T-helper 17 cell (primary cell): ENCODE data around the gene TOMM40. TPM values are rescaled to one million over a fixed set of nuclear protein-coding genes. Genes with fewer than 3 reads are reported as not detected.

Experiments used
- ATAC-seq: fragments of 150-1000 bp; cut with Tn5 transposase; 2 replicates; pipeline ENCODE4 v1.10.0; 2021; ENCODE audit warnings: mild to moderate bottlenecking, moderate library complexity
- DNase-seq, 3 donors: peaks; one replicate each; pipeline versions ENCODE4 v3.0.0 to v3.0.0-alpha.2; 2020 to 2021
- H3K9me3 ChIP-seq: one replicate; pipeline ENCODE4 v1.7.0; 2013; ENCODE audit warnings: low read length, mild to moderate bottlenecking; ENCODE audit not compliant: control insufficient read depth, poor library complexity, severe bottlenecking
- H3K27ac Mint-ChIP-seq: one replicate; pipeline ENCODE4 v1.8.0; 2022; ENCODE audit warnings: mild to moderate bottlenecking, moderate library complexity, mixed read lengths
- H3K27me3 Mint-ChIP-seq: one replicate; pipeline ENCODE4 v1.8.0; 2022; ENCODE audit warnings: mixed read lengths
- H3K36me3 Mint-ChIP-seq: one replicate; pipeline ENCODE4 v1.8.0; 2022; ENCODE audit warnings: low read depth, mixed read lengths
- H3K4me1 Mint-ChIP-seq: one replicate; pipeline ENCODE4 v1.8.0; 2022; ENCODE audit warnings: mild to moderate bottlenecking, mixed read lengths
- H3K4me3 Mint-ChIP-seq: one replicate; pipeline ENCODE4 v1.8.0; 2022; ENCODE audit warnings: mild to moderate bottlenecking, moderate library complexity, mixed read lengths
- total RNA-seq, 4 donors: library from RNA in 2 of 4; stranded (reverse) in 2 of 4; gene quantifications; one replicate each; pipeline ENCODE4 v1.2.3 and lab custom pipeline; 2022 to 2026

The TOMM40 gene
- total RNA-seq, 2 donors from 2014 or later = 29.0 to 34.8 TPM

GRCh38 chr19:44892932-44893331 lies 1.9 kb downstream of the TOMM40 start:
- H3K9me3 ChIP-seq = no peaks in the 10 kb centered on the region
- H3K4me1 Mint-ChIP-seq = peaks cover 25% of the 10 kb centered on the region
- DNase-seq = no peak
- peaks cover 4% of the 10 kb centered on the region for H3K36me3 Mint-ChIP-seq
- H3K27me3 Mint-ChIP-seq = no peaks in the 10 kb centered on the region
- peak overlapping the region; percentile 75 for H3K27ac Mint-ChIP-seq
- no peak for ATAC-seq
- peak overlapping the region; percentile 91 for H3K4me3 Mint-ChIP-seq

GRCh38 chr19:44893332-44894051 lies 2.4 kb downstream of the TOMM40 start:
- ATAC-seq (no peak), DNase-seq (no peak)
- Mint-ChIP-seq H3K36me3 (peaks cover 4% of the 10 kb centered on the region), H3K4me3 (no peak overlapping the region), H3K27ac (peak overlapping the region; percentile 75), H3K27me3 (no peaks in the 10 kb centered on the region), H3K4me1 (peaks cover 25% of the 10 kb centered on the region)
- H3K9me3 ChIP-seq = no peaks in the 10 kb centered on the region

- H3K4me3 Mint-ChIP-seq = no peak overlapping the region
- DNase-seq = no peak
- ATAC-seq = no peak
- H3K36me3 Mint-ChIP-seq = peaks cover 4% of the 10 kb centered on the region
- no peaks in the 10 kb centered on the region for H3K9me3 ChIP-seq
- peaks cover 24% of the 10 kb centered on the region for H3K4me1 Mint-ChIP-seq
- no peaks in the 10 kb centered on the region for H3K27me3 Mint-ChIP-seq
- no peak overlapping the region for H3K27ac Mint-ChIP-seq
These were observed 3.0 kb downstream of the TOMM40 start for GRCh38 chr19:44894052-44894400.

GRCh38 chr19:44894946-44895345 lies 3.9 kb downstream of the TOMM40 start:
- Mint-ChIP-seq H3K4me3 (no peak overlapping the region), H3K36me3 (peaks cover 4% of the 10 kb centered on the region), H3K4me1 (peaks cover 22% of the 10 kb centered on the region), H3K27me3 (no peaks in the 10 kb centered on the region), H3K27ac (peak overlapping the region; percentile 61)
- DNase-seq (no peak), ATAC-seq (no peak)
- no peaks in the 10 kb centered on the region for H3K9me3 ChIP-seq

- no peak overlapping the region for H3K4me3 Mint-ChIP-seq
- no peaks in the 10 kb centered on the region for H3K27me3 Mint-ChIP-seq
- H3K36me3 Mint-ChIP-seq = peaks cover 9% of the 10 kb centered on the region
- ATAC-seq (no peak), DNase-seq (no peak)
- H3K9me3 ChIP-seq = no peaks in the 10 kb centered on the region
- peaks cover 3% of the 10 kb centered on the region for H3K4me1 Mint-ChIP-seq
- H3K27ac Mint-ChIP-seq = no peak overlapping the region
These were observed 6.8 kb downstream of the TOMM40 start for GRCh38 chr19:44897835-44898234.

- no peaks in the 10 kb centered on the region for H3K9me3 ChIP-seq
- DNase-seq (no peak), ATAC-seq (no peak)
- no peak overlapping the region for H3K4me3 Mint-ChIP-seq
- H3K27me3 Mint-ChIP-seq = no peaks in the 10 kb centered on the region
- H3K4me1 Mint-ChIP-seq = no peaks in the 10 kb centered on the region
- H3K27ac Mint-ChIP-seq = no peak overlapping the region
- peaks cover 9% of the 10 kb centered on the region for H3K36me3 Mint-ChIP-seq
These were observed 9.5 kb downstream of the TOMM40 start for GRCh38 chr19:44900328-44901244.

GRCh38 chr19:44903216-44903601 lies 12.2 kb downstream of the TOMM40 start:
- H3K27ac Mint-ChIP-seq = no peak overlapping the region
- peak; percentile 6 for ATAC-seq
- peaks cover 14% of the 10 kb centered on the region for H3K27me3 Mint-ChIP-seq

GRCh38 chr19:44903602-44904425 lies 12.8 kb downstream of the TOMM40 start:
- H3K36me3 Mint-ChIP-seq = peaks cover 5% of the 10 kb centered on the region

More at GRCh38 chr19:44903216-44903601, 12.2 kb downstream of the TOMM40 start:
- H3K4me3 Mint-ChIP-seq = no peak overlapping the region
- peaks cover 8% of the 10 kb centered on the region for H3K4me1 Mint-ChIP-seq
- no peak for DNase-seq
- H3K9me3 ChIP-seq = no peaks in the 10 kb centered on the region
- peaks cover 5% of the 10 kb centered on the region for H3K36me3 Mint-ChIP-seq

GRCh38 chr19:44904426-44904994 lies 13.5 kb downstream of the TOMM40 start:
- no peaks in the 10 kb centered on the region for H3K9me3 ChIP-seq
- Mint-ChIP-seq H3K4me1 (peaks cover 8% of the 10 kb centered on the region), H3K4me3 (no peak overlapping the region), H3K27me3 (peaks cover 14% of the 10 kb centered on the region), H3K27ac (no peak overlapping the region), H3K36me3 (peaks cover 5% of the 10 kb centered on the region)
- ATAC-seq = no peak
- DNase-seq = no peak

More at GRCh38 chr19:44903602-44904425, 12.8 kb downstream of the TOMM40 start:
- no peak overlapping the region for H3K27ac Mint-ChIP-seq
- DNase-seq (peak; percentile 60 to 83 (median 67)), ATAC-seq (peak; percentile 77)
- H3K4me3 Mint-ChIP-seq = no peak overlapping the region
- no peaks in the 10 kb centered on the region for H3K9me3 ChIP-seq
- H3K4me1 Mint-ChIP-seq = peaks cover 8% of the 10 kb centered on the region
- peaks cover 14% of the 10 kb centered on the region for H3K27me3 Mint-ChIP-seq

GRCh38 chr19:44905437-44906160 lies 14.5 kb downstream of the TOMM40 start, which contains the start of gene APOE:
APOE (plus strand) TSS chr19:44905796; CDS start chr19:44906625, 829 bp downstream.
- Mint-ChIP-seq H3K27me3 (peaks cover 14% of the 10 kb centered on the region), H3K27ac (no peak within 1 kb of the TSS), H3K4me1 (peaks cover 8% of the 10 kb centered on the region), H3K4me3 (peak within 1 kb of the TSS; percentile 57), H3K36me3 (peaks cover 3% of the 10 kb centered on the region)
- H3K9me3 ChIP-seq = no peaks in the 10 kb centered on the region
- no peak for DNase-seq
- no peak for ATAC-seq

GRCh38 chr19:44907613-44908012 lies 16.6 kb downstream of the TOMM40 start:
- H3K36me3 Mint-ChIP-seq = peaks cover 1% of the 10 kb centered on the region
- no peak overlapping the region for H3K4me3 Mint-ChIP-seq
- H3K27me3 Mint-ChIP-seq = peaks cover 26% of the 10 kb centered on the region

More at GRCh38 chr19:44907613-44908012, 16.6 kb downstream of the TOMM40 start:
- no peaks in the 10 kb centered on the region for H3K9me3 ChIP-seq
- Mint-ChIP-seq H3K4me1 (peaks cover 8% of the 10 kb centered on the region), H3K27ac (no peak overlapping the region)
- no peak for ATAC-seq
- no peak for DNase-seq
